Cortex of kidney (tissue), 1 donor: ENCODE results near the gene ELOVL6.
"Not testable (repeated sequence)": the region's sequence is repeated elsewhere in the genome, so short reads cannot be mapped to it uniquely, and the experiment has no call there.

Experiments used
- DNase-seq: peaks from one replicate; lab custom pipeline; 2025; lab: John Stamatoyannopoulos, UW

The ELOVL6 gene

DNA sequence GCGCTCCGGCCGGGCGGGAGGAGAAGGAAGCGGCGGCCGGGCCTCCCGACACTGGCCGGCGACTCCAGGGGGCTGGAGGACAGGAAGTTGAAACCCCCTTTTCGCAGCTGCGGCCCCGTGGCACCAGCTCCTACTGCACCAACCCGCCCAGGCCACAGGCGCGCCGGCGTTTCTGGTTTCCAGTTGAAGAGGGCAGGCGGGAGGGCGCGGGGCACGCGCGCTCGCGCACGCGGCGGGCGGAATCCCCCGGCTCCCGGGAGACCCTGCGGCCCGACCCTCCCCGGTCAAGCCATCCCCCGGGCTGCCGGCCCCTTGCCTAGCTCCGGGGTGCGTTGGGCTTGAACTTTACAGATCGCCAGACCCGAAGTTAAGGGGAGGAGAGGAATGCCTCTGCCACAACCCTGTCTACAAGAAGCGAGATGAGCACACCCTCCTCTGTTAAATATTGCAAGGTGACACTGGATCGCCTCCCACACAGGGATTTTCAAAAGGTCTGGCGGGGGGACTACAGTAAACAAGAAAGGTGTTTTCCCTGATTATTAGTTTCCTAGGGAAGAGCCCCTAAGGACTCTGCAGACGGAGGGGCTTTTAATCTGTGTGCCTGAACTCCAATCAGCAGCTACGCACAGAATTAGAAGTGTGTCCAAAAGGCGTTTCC lies 1.4 kb downstream of the ELOVL6 start:
- no peak for DNase-seq

DNA sequence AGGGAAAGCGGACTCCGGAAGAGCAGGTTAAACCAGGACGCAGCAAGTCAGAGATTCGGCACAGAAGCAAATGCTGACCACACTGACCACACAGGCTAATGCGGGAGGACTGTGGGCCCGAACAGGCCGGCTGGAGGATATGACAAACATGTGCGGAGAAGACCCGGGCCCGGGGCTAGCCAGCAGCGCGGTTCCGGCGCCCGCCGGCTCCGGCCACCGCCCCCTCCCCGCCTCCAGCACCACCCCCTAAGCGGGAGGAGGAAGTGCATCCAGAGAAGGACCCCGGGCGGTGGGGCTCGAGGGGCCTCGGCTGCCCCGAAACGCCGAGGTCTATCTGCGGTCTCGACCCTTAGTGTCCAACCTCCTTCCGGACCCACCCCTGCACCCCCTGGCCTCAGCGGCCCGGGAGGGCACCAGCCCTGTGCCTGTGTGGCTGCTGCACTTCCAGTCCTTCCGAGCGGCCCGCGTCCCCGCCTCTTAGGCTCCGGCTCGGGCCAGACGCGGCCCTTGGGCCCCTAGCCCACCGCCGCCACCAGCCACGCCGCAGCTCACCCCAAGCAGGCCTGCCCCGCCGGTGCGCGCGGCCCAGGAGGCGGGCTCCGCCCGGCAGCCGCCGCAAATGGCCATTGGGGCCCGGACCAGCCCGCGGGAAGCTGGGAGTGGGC lies 2.1 kb downstream of the ELOVL6 start:
- DNase-seq, result no peak

DNA sequence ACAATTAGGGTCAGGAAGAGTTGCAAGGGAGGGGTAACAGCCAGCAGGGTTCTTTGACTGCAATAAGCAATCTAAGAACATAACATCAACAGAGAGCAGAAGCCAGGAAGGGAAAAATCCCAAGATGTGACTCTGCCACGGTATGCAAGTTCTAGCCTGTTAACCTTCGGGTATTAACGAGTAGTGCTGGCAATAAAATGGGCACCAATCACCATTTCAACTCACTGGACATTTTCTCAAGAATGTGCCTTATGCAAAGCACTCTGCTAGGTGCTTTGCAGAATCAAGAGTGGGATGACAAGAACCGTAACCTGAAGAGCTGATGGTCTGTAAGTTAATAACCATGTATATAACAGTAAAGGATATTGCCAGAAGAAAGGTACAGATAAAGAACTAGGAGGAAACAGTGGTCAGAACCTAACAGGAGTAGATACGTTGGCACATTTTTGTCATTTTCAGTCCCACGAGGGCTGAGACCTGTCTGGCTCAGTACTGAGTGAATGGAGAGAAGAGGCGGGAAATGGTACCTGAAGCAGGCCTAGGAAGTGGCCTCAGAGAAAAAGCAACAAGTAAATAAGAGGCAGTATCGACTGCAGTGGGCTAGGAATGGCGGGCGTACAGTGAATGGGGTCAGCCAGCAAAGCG lies 2.7 kb downstream of the ELOVL6 start:
- no peak for DNase-seq

DNA sequence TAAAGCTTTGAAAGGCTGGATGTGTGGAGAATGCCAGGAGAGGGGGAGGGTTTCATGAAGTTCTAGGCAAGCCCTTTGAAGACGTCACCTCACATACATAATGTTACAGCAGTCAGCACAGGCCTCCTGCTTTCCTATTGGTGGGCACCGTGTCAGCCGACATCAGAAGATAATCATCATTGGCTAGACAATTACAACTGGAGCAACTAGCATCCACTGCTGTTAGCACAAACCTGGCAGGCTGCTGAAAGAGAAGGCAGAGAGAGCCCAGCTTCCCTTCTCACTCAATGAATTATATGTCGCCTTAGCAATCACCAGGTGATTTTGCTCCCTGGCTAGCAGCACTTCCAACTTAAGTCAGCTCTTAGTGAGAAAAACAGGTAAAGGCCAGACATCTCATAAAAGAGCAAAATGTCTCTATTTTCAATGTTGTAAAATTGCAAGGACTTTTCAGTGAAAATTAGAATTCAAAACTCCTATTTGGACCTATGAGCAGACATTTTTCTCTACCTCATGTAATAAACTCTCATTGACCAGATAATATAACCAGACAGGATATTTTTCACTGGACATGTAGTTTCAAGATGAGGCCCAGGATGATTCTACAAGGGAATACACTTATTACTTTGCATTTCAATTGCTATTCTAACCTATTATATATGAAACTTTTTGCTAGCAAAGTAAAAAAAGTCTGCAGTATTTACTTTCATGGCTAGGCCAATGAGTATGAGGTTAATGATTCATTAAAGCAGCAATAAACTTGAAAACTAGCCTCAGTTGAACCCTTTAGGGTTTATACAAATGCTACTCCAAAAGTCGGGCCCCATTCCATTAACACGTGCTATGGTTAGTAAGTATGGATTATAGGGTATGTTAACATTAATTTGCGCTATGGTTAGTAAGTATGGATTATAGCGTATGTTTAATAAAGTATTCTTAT lies 4.3 kb downstream of the ELOVL6 start:
- no peak for DNase-seq

DNA sequence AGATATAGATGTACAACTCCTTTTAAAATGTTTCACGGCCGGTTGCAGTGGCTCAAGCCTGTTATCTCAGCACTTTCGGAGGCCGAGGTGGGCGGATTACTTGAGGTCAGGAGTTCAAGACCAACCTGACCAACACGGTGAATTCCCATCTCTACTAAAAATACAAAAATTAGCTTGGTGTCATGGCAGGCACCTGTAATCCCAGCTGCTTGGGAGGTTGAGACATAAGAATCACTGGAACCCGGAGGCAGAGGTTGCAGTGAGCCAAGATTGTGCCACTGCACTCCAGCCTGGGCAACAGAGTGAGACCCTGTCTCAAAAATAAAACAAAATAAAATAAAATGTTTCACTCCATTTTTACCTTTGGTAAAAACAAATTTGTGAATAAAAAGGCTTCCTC lies 5.1 kb downstream of the ELOVL6 start:
- DNase-seq, result not testable (repeated sequence)

DNA sequence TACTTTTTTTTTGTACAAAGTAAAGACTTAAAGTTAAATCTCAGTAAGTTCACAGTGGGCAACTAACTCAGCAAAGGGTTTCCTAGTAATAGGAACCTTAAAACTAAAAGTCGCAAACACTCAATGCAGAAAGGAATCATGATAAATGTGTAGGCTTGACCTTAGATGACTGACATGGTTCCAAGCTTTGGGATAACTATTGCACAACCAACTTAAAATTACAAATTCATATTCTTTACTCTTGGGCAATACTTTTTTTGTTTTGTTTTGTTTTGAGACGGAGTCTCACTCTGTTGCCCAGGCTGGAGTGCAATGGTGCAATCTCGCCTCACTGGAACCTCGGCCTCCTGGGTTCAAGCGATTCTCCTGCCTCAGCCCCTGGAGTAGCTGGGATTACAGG lies 8.2 kb downstream of the ELOVL6 start:
- no peak for DNase-seq

DNA sequence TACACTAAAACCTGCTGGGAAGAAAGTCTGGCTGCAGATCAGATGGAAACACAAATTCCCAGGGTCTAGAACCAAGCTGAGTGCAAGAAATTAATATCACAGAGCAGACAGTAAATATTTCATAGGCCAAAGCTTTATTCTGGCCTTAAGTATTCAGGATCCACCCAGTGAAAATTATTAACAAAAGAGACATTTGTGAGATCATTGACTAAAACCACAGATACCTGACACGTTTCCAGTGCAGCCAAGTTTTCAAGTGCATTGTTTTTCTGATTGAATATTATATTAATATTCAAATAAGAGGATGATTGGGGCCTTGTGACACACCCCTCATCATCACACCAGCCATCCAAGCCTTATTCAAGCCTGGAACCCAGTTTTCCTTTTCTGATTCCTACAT lies 10.3 kb downstream of the ELOVL6 start:
- no peak for DNase-seq

DNA sequence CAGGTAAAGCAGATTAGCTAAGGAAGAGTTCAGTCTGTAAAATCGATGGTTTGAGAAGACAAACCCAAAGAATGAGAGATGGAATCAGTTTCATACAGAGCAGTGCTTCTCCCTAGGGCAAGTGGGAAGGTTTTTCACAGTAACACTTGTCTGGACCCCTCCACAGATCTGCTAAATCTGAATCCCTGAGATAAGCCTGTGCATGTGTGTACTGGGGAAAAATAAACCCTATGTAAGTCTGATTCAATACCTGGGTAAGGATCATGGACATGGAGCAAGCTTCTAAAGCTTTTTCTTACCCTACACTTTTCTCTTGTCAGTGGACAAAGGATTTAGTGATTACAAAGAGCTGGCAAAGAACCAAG lies 13.6 kb downstream of the ELOVL6 start:
- DNase-seq, result no peak

DNA sequence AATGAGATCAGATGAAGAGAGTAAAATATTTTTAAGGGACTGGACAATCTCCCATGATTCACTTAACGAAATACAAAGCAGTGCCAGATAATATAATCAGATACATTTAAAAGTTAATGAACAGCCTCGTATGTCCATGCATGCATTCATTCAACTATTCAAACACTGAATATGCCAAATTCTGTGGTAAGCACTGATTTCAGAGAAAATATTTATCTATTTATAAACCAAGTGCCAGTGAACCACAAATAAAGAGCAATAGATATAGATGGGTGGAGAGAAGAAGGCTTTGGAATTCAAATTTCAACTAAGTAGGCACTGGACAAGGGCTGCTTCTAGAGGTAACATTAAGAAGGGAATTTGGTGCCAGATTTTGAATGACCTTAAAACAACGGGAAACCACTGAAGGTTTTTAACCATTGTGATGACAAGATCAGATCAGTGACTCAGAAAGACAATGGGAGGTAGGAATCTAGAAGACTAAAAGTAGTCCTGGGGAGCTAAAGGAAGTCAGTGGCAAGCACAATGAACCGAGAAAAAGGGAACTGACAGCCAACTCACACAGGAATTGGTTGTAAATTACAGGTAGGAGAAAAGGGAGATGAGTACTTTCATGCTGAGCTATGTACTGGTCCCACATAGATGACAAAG lies 14.2 kb downstream of the ELOVL6 start:
- DNase-seq, result no peak

GRCh38 chr4:110183643-110184042 lies 14.8 kb downstream of the ELOVL6 start:
- no peak for DNase-seq

GRCh38 chr4:110183058-110183457 lies 15.4 kb downstream of the ELOVL6 start:
- DNase-seq, result no peak

DNA sequence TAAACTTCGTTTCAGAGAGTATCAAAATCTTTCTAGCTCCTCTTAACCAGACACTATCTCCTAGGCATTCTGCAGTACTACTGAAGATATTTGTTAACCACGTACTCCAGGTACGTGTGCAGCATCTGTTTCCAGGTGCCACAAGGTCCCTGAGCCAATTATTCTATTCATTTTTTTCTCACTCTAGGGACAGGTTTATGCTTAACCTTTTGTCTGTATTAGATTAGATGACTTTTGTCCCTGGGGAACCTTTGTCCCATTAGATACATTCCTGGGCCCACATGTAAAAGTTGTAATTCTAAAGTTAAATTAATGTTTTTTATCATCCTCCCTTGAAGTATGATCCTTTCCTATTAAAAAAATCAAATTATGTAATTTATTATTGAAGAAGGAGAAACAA lies 16.5 kb downstream of the ELOVL6 start:
- DNase-seq, result no peak

- DNase-seq, result no peak
These were observed 22.8 kb downstream of the ELOVL6 start for GRCh38 chr4:110175634-110176033.

DNA sequence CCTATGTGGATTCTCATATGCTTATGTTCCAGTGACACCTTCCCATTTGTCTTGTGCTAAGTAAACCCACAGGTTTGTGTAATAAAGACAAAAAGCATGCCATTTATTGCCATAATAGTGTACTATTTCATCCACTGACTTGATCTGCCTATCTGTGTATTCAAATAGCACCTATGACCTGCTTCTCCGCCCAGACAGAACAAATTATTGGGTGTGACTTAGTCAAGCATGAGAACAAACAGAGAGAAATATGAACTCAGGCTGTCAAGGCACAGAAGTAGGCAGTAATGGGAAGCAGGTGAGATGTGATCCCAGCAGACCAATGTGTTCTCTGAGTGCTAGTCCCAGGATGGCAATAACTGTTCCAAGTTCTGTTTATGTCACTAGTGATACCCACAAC lies 25.4 kb downstream of the ELOVL6 start:
- no peak for DNase-seq

DNA sequence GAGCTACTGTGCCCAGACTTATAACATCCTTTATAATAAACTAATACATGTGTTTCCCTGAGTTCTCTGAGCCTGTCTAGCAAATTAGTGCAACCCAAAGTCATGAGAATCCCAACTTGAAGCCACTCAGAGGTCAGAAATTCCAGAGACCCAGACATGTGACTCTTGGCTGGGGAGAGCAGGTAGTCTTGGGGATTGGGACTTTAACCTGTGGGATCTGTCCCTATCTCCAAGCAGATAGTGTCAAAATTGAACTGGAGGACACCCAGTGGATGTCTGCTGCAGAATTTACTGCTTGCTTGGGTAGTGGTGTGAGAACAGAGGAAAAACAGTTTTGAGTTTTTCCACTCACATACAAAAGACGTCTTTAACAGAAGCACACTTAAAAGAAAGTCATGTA lies 26.4 kb downstream of the ELOVL6 start:
- no peak for DNase-seq

DNA sequence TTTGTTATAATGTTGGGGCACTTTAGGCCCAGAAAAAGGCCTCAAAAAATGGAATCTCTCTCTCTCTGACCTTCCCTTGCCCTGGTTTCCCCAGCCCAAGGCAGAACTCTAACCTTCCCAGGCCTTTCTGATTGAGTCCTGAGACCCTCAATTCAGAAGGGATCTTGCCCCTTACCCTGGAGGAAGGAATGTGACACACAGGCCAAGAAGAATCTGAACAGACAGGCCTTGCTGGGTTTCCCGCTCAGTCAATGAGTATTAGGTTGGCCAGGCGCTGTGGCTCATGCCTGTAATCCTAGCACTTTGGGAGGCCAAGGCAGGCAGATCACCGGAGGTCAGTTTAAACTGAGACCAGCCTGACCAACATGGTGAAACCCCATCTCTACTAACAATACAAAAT lies 27.6 kb downstream of the ELOVL6 start:
- DNase-seq, result no peak

DNA sequence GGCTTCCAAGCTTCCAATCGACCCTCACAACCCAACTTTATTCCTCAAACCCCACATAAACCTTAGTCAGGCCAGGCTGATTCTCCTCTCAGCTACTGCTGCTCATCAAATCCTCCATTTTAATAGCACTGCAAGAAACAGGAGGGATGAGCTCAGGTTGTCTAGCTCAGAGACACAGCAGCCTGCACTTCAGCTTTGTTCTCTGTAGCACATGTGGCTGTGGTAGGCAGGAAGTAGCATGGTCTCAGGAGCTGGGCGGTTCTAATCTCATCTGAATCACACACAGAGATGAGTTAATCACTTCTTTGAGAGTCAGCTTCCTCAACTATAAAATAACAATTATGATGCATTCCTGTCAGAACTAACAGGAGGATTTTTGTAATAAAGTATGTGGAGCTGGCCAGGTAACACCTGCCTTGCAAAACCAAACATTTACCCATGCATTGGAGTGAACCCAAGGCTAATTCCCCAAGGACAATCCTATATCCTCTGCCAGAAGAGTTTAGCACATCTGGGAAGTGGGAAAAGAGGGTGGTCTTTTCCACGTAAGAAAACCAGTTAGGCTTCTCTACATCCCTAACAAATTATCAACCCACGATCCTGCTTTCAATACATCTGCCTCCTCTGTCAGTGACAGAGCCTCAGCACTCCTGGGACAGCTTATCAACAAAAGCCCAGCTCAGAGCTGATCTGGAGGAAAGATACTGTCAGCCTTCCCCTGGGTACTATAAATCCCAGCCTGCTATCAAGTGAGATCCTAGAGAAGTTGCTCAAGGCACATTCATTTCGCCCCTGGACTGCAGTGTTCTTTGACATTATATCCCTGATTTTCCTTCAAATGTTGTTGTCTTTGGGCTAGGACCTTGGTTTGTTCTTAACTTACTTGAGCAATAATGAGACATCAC lies 32.8 kb downstream of the ELOVL6 start:
- DNase-seq, result no peak

DNA sequence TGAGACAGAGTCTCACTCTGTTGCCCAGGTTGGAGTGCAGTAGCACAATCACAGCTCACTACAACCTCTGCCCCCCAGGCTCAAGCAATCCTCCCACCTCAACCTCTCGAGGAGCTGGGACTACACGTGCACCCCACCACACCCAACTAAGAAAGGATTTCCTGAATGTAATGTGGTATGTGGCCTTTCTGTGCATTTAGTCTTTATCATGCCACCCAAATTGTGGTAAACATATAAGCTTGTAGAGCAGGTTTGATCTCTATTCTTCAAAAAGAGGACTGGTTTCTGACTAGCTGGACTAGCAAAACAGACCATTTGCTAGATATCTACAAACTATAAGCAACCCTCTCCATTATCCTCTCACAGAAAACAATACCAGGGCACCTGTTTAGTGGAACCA lies 33.6 kb downstream of the ELOVL6 start:
- no peak for DNase-seq

DNA sequence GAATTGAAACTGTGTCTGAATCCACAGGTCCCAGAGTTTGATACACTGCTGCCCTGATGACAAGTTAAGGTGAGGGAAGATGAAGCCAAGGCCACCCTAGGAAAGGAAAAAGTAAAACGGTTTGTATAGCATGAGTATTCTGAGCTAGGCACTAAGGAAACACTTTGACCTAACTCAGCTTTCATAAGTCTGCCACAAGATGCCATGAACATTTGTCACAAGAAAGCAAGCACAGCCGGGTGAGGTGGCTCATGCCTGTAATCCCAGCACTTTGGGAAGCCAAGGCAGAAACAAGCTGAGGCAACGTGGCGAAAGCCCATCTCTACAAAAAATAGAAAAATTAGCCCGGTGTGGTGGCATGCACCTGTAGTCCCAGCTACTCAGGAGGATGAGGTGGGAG lies 34.2 kb downstream of the ELOVL6 start:
- DNase-seq, result no peak

DNA sequence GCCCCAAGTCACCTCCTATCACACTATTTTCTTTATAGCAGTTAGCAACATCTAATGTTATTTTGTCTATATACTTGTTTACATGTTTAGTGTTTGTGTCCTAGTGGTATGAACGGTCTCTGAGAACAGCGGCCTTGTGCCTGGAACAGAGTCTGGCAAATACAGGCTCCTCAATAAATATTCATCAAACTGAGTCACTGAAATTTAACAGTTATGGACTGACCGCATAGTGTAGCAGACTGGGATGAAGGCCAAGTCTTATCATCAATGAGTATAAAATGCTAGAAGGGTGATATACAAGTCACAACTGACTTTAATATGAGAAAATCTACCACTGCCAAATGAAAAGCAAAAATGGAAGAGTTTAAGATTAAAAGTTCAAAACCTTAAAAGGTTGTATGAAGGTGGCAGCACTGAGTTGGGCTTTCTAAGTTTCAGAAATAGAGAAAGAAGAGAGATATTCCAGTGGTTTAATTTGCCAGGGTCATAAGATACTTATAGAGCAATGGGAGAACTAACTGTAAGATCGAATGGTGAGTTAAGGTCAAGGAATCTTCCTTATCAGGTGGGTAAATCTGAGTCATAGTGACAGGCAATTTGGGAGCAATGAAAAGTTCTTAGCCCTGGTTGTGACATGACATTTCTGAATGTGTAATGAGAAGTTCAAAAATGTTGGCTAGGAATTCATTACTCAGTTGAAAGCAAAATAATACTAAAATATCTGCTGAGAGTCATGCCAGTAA lies 34.9 kb downstream of the ELOVL6 start:
- DNase-seq, result no peak
